ENCODE data around the gene RNU1-4. TPM values are rescaled to one million over a fixed set of nuclear protein-coding genes. Genes with fewer than 3 reads are reported as not detected.

Gene RNU1-4
- 2,114 and 10,807 TPM in 2 replicates for total RNA-seq

GRCh38 chr1:16740047-16740964, at the start of gene RNU1-4:
RNU1-4 (plus strand) TSS chr1:16740516.

Other genes with a start within 250 kb of the RNU1-4 start
- gene RNU1-1, start 226.2 kb upstream of the RNU1-4 start, total RNA-seq, result 2,114 and 10,807 TPM in 2 replicates
- 31.4 and 41.0 TPM in 2 replicates for gene NBPF1, start 127.0 kb upstream of the RNU1-4 start, total RNA-seq
- 2,114 and 10,807 TPM in 2 replicates for gene RNU1-3, start 73.6 kb upstream of the RNU1-4 start, total RNA-seq
- gene RNU1-2, start 155.5 kb downstream of the RNU1-4 start, total RNA-seq, result 2,114 and 10,807 TPM in 2 replicates
- gene CROCC, start 181.4 kb downstream of the RNU1-4 start, total RNA-seq, result 16.5 and 36.1 TPM in 2 replicates
- gene MFAP2, start 240.1 kb downstream of the RNU1-4 start, total RNA-seq, result 16.1 and 22.1 TPM in 2 replicates